Measurements from ENCODE around the gene HPRT1. TPM values are rescaled to one million over a fixed set of nuclear protein-coding genes. Genes with fewer than 3 reads are reported as not detected.
A peak's percentile ranks its signal among the peaks of the same experiment; 100 is the strongest.

HPRT1 gene
- total RNA-seq, 1 donor from 2014 or later = 14.8 TPM

DNA sequence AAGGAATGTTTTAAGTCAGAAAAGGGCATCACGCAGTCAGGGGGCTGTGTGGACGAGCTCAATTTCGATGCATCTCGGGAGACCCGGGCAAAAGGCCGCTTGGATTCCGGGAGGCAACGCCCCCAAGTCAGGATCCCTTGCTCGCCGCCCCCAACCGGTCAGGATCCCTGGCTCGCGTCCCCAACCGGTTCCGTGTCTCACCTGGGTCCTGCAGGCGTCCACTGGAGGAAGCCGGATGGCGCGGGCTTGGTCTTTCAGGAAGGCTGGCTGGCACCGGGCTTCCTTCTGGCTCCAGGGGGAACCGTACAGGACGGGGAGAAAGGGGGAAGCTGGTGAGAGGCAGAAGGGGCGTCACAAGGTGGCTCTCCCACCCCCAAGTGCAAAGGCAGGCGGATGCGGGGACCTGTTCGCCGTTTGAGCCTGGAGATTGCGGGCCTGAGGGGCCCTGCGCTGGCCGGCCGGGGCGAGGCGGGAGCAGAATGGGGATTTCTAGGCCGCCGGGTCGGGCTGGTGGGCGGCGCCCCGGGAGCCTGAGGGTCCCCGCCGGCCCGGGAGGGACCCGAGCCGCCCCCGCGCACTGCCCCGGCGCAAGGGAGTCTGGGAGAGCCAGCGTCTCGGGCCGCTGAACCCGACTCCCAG, 84.7 kb downstream of the HPRT1 start:
- peak overlapping the region; percentile 47 for H3K4me3 ChIP-seq (ENCODE audit: low read depth, low read length)
- TF ChIP-seq, protein P1, sequence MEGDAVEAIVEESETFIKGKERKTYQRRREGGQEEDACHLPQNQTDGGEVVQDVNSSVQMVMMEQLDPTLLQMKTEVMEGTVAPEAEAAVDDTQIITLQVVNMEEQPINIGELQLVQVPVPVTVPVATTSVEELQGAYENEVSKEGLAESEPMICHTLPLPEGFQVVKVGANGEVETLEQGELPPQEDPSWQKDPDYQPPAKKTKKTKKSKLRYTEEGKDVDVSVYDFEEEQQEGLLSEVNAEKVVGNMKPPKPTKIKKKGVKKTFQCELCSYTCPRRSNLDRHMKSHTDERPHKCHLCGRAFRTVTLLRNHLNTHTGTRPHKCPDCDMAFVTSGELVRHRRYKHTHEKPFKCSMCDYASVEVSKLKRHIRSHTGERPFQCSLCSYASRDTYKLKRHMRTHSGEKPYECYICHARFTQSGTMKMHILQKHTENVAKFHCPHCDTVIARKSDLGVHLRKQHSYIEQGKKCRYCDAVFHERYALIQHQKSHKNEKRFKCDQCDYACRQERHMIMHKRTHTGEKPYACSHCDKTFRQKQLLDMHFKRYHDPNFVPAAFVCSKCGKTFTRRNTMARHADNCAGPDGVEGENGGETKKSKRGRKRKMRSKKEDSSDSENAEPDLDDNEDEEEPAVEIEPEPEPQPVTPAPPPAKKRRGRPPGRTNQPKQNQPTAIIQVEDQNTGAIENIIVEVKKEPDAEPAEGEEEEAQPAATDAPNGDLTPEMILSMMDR (conservative IDR thresholded peaks at IDR 0.05; ENCODE audit: low read depth, low read length) = no peak
- no peak for DNase-seq (ENCODE audit: low read depth)

DNA sequence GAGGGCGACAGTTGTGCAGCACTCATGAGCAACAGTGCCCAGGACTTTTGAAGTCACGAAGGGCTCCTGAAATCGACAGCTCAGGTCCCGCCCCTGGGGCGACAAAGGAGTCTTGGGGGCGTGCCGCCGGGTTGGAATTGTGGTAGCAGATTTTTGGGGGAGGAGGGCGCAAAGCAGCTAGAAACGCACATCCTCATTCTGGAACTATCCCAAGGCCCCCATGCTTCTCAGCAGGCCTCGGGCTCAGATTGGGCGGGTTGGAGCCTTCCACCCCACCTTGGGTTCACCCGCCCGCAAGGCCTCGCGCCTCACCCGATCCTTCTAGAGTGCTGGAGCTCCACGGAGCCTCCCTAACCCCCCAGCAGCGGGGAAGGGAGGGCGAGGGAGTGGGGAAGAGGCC, 85.5 kb downstream of the HPRT1 start:
- DNase-seq (ENCODE audit: low read depth) = no peak
- TF ChIP-seq, protein P1 (conservative IDR thresholded peaks at IDR 0.05; ENCODE audit: low read depth, low read length) = no peak

DNA sequence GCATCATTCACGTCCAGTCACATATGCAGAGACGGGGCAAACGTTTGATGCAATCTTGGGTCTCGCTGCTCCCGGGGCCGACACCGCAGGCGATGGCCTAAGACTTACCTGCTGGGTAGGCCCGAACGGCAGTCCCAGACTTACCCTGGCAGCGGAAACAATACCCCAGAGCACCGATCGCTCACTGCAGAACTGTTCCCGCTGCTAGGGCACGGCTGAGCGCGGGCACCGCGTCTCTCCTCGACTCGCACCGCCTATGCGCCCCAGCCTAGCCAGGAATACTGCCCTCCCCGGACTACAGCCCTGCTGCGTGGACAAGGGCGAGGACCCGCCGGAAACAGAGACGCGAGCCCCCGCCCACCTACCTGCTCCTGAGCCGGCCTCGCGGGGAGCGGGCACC, 86.2 kb downstream of the HPRT1 start:
- DNase-seq (ENCODE audit: low read depth) = no peak
- TF ChIP-seq, protein P1 (conservative IDR thresholded peaks at IDR 0.05; ENCODE audit: low read depth, low read length) = no peak
- peak overlapping the region; percentile 14 for H3K4me3 ChIP-seq (ENCODE audit: low read depth, low read length)

More for the DNA sequence above, 85.5 kb downstream of the HPRT1 start:
- H3K4me3 ChIP-seq (ENCODE audit: low read depth, low read length) = no peak overlapping the region

DNA sequence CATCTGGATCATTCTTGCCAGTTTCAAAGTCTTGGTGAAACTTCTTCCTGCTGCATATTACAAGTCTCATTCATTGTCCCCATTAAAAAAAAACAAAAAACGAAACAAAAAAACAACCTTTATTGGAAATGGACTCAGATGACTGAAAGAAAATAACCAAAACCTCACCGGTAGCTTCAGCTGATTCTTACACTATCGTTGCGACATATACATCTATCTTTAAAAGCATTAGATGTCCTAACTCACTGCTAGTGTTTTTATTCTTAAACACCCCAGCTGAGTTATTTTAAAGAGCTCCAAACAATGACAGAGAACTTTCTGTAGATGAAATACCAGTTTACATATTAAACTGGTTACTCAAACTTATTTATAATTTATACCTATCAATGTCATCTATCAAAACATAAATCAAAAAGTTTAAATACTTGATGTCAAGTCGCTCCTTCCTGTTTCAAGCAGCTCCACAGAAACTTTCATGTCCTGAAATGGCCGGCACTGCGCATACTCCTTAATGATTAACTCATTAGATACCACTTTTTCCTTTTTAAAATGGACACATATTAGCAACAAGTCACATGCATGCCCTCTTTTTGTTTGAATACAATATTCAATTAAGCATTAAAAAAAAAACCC, 87.2 kb downstream of the HPRT1 start:
- TF ChIP-seq, protein P1 (conservative IDR thresholded peaks at IDR 0.05; ENCODE audit: low read depth, low read length) = no peak
- DNase-seq (ENCODE audit: low read depth) = no peak
- H3K4me3 ChIP-seq (ENCODE audit: low read depth, low read length) = peak overlapping the region; percentile 69

DNA sequence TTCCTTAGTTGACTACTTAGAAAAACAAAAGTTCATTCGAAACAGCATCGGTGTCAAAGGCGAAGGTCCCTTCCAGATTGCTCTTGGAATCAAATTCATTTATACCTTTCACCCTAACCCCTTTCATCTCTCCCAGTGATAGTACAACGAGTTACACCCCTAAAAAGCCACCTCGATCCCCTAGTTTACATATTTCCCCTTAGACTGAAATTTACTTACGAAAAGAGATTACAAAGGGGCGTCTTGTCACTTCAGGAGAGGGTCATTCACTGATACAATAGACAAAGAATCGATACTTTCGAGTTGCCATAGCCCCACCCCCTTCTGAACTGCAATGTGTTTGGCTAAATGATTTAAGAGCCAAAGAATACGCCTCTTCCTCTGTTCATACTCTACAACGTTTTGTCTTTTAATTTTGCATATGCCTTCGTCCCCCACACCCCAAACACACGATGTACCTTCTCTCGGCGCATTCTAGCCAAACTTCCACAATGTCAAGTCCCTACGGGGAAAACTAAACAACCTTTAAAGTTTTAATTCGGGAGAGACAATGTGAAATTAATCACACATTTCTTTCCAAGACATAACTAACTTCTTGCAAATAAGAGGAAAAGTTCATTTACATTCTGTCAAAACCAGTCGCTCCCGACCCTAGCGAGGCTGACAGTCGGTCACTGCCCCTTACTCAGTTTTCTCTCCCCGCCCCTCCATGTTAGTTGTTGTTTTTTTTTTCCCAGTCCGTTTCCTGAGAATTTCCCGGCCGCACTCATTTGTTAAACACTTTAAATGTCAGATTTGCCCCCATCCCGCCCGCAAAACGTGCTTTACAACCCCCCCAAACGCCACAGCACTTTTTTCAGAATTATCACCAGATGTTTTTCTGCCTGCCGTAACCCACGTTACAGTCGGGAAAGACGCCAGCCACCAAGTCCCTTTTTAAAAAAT, 88.6 kb downstream of the HPRT1 start:
- H3K4me3 ChIP-seq (ENCODE audit: low read depth, low read length) = peak overlapping the region; percentile 69
- TF ChIP-seq, protein P1 (conservative IDR thresholded peaks at IDR 0.05; ENCODE audit: low read depth, low read length) = no peak
- DNase-seq (ENCODE audit: low read depth) = no peak

Other genes with a start within 250 kb of the HPRT1 start
- gene CCDC160, start 223.0 kb upstream of the HPRT1 start, total RNA-seq = 0.29 TPM in 1 of 2 replicates, not detected in the other
- 23.2 and 26.7 TPM in 2 replicates for gene PHF6, start 86.9 kb upstream of the HPRT1 start, total RNA-seq
- gene PLAC1, start 198.3 kb downstream of the HPRT1 start, total RNA-seq = 0.29 TPM in 1 of 2 replicates, not detected in the other